IMR-90 (cell line): ENCODE data around the gene CGB5. TPM values are rescaled to one million over a fixed set of nuclear protein-coding genes. Genes with fewer than 3 reads are reported as not detected.
"Not testable (repeated sequence)": the region's sequence is repeated elsewhere in the genome, so short reads cannot be mapped to it uniquely, and the experiment has no call there.

Experiments used
- ATAC-seq: fragments of 200-7000 bp; cut with Tn5 transposase; 2 replicates; pipeline ENCODE4 v1.9.1; 2020; ENCODE audit warnings: low read depth, mild to moderate bottlenecking, moderate library complexity
- BruUV-seq: library from RNA; stranded (reverse); fragments of 400-500 nt; replicated peaks from 2 replicates; lab custom pipeline; 2021; lab: Mats Ljungman, UMichigan
- CTCF ChIA-PET: fragments of 300-600 bp; formaldehyde crosslinking; extraction: SDS; loops from one replicate; lab custom pipeline; 2021; ENCODE audit warnings: antibody characterized with exemption; lab: Yijun Ruan, JAX
- POLR2A ChIA-PET: fragments of 300-600 bp; sonication (Branson Sonifier 250); formaldehyde crosslinking; loops from one replicate; lab custom pipeline; 2022; ENCODE audit warnings: antibody characterized with exemption; ENCODE audit not compliant: unreplicated experiment; lab: Charles Lee
- DNase-seq: peaks from one replicate; pipeline ENCODE4 v3.0.0; 2013
- H2AFZ ChIP-seq: replicated peaks from 2 replicates; pipeline ENCODE3; 2013; ENCODE audit warnings: low read length, mild to moderate bottlenecking; ENCODE audit not compliant: poor library complexity
- H2AK5ac ChIP-seq: 2 replicates; pipeline ENCODE4 v1.6.1; 2013; ENCODE audit warnings: low read depth, low read length, inconsistent platforms
- H2AK9ac ChIP-seq: replicated peaks from 2 replicates; pipeline ENCODE3; 2013; ENCODE audit warnings: mild to moderate bottlenecking, low read depth, low read length, moderate library complexity; ENCODE audit not compliant: poor library complexity
- H2BK120ac ChIP-seq: 2 replicates; pipeline ENCODE4 v1.6.1; 2013; ENCODE audit warnings: low read depth, low read length, inconsistent platforms
- H2BK15ac ChIP-seq: 3 replicates; pipeline ENCODE4 v1.6.1; 2013; ENCODE audit warnings: low read depth, low read length, inconsistent platforms
- H2BK20ac ChIP-seq: 2 replicates; pipeline ENCODE4 v1.6.1; 2013; ENCODE audit warnings: low read depth, mild to moderate bottlenecking, inconsistent platforms, low read length, moderate library complexity
- H2BK5ac ChIP-seq: 2 replicates; pipeline ENCODE4 v1.6.1; 2013; ENCODE audit warnings: mild to moderate bottlenecking, low read depth, low read length, inconsistent platforms; ENCODE audit not compliant: poor library complexity, severe bottlenecking
- H3K14ac ChIP-seq: replicated peaks from 2 replicates; pipeline ENCODE4 v1.6.1; 2013; ENCODE audit warnings: low read depth, low read length, inconsistent platforms
- H3K18ac ChIP-seq: 2 replicates; pipeline ENCODE4 v1.6.1; 2013; ENCODE audit warnings: low read depth, low read length, control low read depth
- H3K23ac ChIP-seq: 2 replicates; pipeline ENCODE4 v1.6.1; 2013; ENCODE audit warnings: low read depth, low read length, inconsistent platforms
- H3K27ac ChIP-seq: 2 replicates; pipeline ENCODE4 v1.5.1; 2013; ENCODE audit warnings: mild to moderate bottlenecking, control low read depth, low read length; ENCODE audit not compliant: insufficient read depth
- H3K27me3 ChIP-seq: 2 replicates; pipeline ENCODE4 v1.6.1; 2013; ENCODE audit warnings: low read length; ENCODE audit not compliant: control insufficient read depth, insufficient read depth
- H3K36me3 ChIP-seq: 2 replicates; pipeline ENCODE4 v1.6.1; 2013; ENCODE audit warnings: low read length, mixed read lengths; ENCODE audit not compliant: control insufficient read depth, insufficient read depth
- H3K4ac ChIP-seq: 2 replicates; pipeline ENCODE4 v1.6.1; 2013; ENCODE audit warnings: low read depth, low read length, inconsistent platforms
- H3K4me1 ChIP-seq: 2 replicates; pipeline ENCODE4 v1.6.1; 2013; ENCODE audit warnings: low read length, mixed read lengths; ENCODE audit not compliant: control insufficient read depth, insufficient read depth
- H3K4me2 ChIP-seq: 2 replicates; pipeline ENCODE4 v1.6.1; 2013; ENCODE audit warnings: low read depth, mild to moderate bottlenecking, control low read depth, low read length, moderate library complexity
- H3K4me3 ChIP-seq: 2 replicates; pipeline ENCODE4 v1.5.1; 2013; ENCODE audit warnings: low read depth, mild to moderate bottlenecking, control low read depth, low read length, moderate library complexity; ENCODE audit not compliant: insufficient read depth
- H3K56ac ChIP-seq: 2 replicates; pipeline ENCODE4 v1.6.1; 2013; ENCODE audit warnings: low read length, inconsistent platforms; ENCODE audit not compliant: insufficient read depth; ENCODE audit errors: extremely low read depth
- H3K79me1 ChIP-seq, 2 experiments: 2 replicates each; pipeline ENCODE4 v1.6.1; 2013; ENCODE audit warnings: low read length in 2 of 2, inconsistent platforms in 1 of 2, low read depth in 1 of 2
- H3K9ac ChIP-seq: 2 replicates; pipeline ENCODE4 v1.6.1; 2013; ENCODE audit warnings: low read depth, low read length, control low read depth
- H3K9me1 ChIP-seq: 2 replicates; pipeline ENCODE4 v1.6.1; 2013; ENCODE audit warnings: low read length, inconsistent platforms; ENCODE audit not compliant: insufficient read depth
- H3K9me3 ChIP-seq: 2 replicates; pipeline ENCODE4 v1.6.1; 2013; ENCODE audit warnings: low read length; ENCODE audit not compliant: control insufficient read depth, insufficient read depth
- H4K20me1 ChIP-seq: 2 replicates; pipeline ENCODE4 v1.6.1; 2013; ENCODE audit warnings: low read length, inconsistent platforms; ENCODE audit not compliant: insufficient read depth
- H4K5ac ChIP-seq: 2 replicates; pipeline ENCODE4 v1.6.1; 2013; ENCODE audit warnings: mild to moderate bottlenecking, low read depth, low read length, control low read depth
- H4K8ac ChIP-seq, 2 experiments: 2 replicates each; pipeline ENCODE4 v1.6.1; 2013; ENCODE audit warnings: low read depth in 2 of 2, low read length in 2 of 2, control low read depth in 1 of 2, inconsistent platforms in 1 of 2
- H4K91ac ChIP-seq: 2 replicates; pipeline ENCODE4 v1.6.1; 2013; ENCODE audit warnings: low read depth, low read length, inconsistent platforms; ENCODE audit not compliant: insufficient read depth
- WGBS, 2 experiments: methylation state at CpG; one replicate each; pipeline versions ENCODE4 v1.1.5 to v1.1.7; 2013; ENCODE audit warnings: missing lambda C conversion rate in 2 of 2; ENCODE audit not compliant: insufficient read length in 1 of 2; ENCODE audit errors: extremely low coverage in 2 of 2; 5-methylcytosine and 5-hydroxymethylcytosine counted together
- dilution Hi-C: fragments of 300-500 bp; cut with HindIII; formaldehyde crosslinking; loops from one replicate; pipeline ENCODE4 v1.14.3; 2018; ENCODE audit warnings: low sequenced_read_pairs; ENCODE audit not compliant: unreplicated experiment
- in situ Hi-C: fragments of 300-500 bp; cut with MboI; formaldehyde crosslinking; loops from 3 replicates; pipeline ENCODE4 v1.14.3; 2019; ENCODE audit warnings: low sequenced_read_pairs, inconsistent platforms, mixed read lengths
- intact Hi-C: fragments of 100-400 bp; cut with micrococcal nuclease; formaldehyde crosslinking; loops from 2 replicates; pipeline ENCODE4 v1.10.0; 2022
- polyA plus RNA-seq, 3 experiments: library from polyadenylated mRNA; depleted of rRNA; stranded (reverse); fragments of >200 nt; gene quantifications; 2 replicates each; pipeline ENCODE4 v1.2.3, GENCODE V29; 2012; ENCODE audit warnings: low replicate concordance in 1 of 3
- total RNA-seq: library from RNA; depleted of rRNA; stranded (reverse); fragments of >200 nt; gene quantifications from 2 replicates; pipeline ENCODE4 v1.2.3, GENCODE V29; 2012

The CGB5 gene
- total and polyA plus RNA-seq, 2 of the 4 experiments (the other 2 are of a cell fraction) = not detected

GRCh38 chr19:49024233-49024632 lies 19.4 kb upstream of the CGB5 start, which contains the start of gene CGB3:
Gene CGB3, minus strand, starts transcription at chr19:49024333. Its CDS starts 362 bp downstream, at chr19:49023971.
- H2AFZ ChIP-seq, intact Hi-C loops, H2BK120ac ChIP-seq, H3K23ac ChIP-seq, H2BK20ac ChIP-seq, H3K14ac ChIP-seq, H2BK5ac ChIP-seq, H2AK9ac ChIP-seq, H4K8ac ChIP-seq, H3K27ac ChIP-seq, dilution Hi-C loops, H2BK15ac ChIP-seq, CTCF ChIA-PET, H3K36me3 ChIP-seq, ATAC-seq, H4K20me1 ChIP-seq, H3K9me3 ChIP-seq, DNase-seq, H4K5ac ChIP-seq, H3K9me1 ChIP-seq, H3K4me2 ChIP-seq, H2AK5ac ChIP-seq, in situ Hi-C loops, H3K27me3 ChIP-seq, H3K4ac ChIP-seq, BruUV-seq, H3K9ac ChIP-seq, H4K91ac ChIP-seq, H3K18ac ChIP-seq, H3K56ac ChIP-seq, H3K4me3 ChIP-seq, H3K79me1 ChIP-seq, H3K4me1 ChIP-seq, POLR2A ChIA-PET: not testable (repeated sequence)
- no CpG with 5 or more reads among the region's 15 CpGs for WGBS, 2 experiments

GRCh38 chr19:49025088-49025487 lies 18.6 kb upstream of the CGB5 start:
- H2AFZ ChIP-seq, H3K9me3 ChIP-seq, H4K5ac ChIP-seq, H4K8ac ChIP-seq, in situ Hi-C loops, H3K27me3 ChIP-seq, CTCF ChIA-PET, H4K91ac ChIP-seq, dilution Hi-C loops, POLR2A ChIA-PET, H3K4me3 ChIP-seq, H3K79me1 ChIP-seq, H3K36me3 ChIP-seq, H2AK9ac ChIP-seq, H2BK120ac ChIP-seq, H2BK20ac ChIP-seq, DNase-seq, H3K9me1 ChIP-seq, H2BK5ac ChIP-seq, H3K9ac ChIP-seq, H3K23ac ChIP-seq, H3K4me1 ChIP-seq, intact Hi-C loops, H3K27ac ChIP-seq, BruUV-seq, H3K14ac ChIP-seq, H3K4me2 ChIP-seq, H3K4ac ChIP-seq, H2AK5ac ChIP-seq, H3K18ac ChIP-seq, H2BK15ac ChIP-seq, H3K56ac ChIP-seq, H4K20me1 ChIP-seq, ATAC-seq: not testable (repeated sequence)
- no CpG with 5 or more reads among the region's 6 CpGs for WGBS, 2 experiments
